ENCODE data around the gene COBL.

The COBL gene

GRCh38 chr7:51011710-51012350 is 304.8 kb downstream of the COBL start:
- Histone ChIP-seq H3K4me1 (ENCODE audit: control insufficient read depth in 1 of 2, insufficient read depth in 1 of 2, low read depth in 1 of 2, low read length in 1 of 2) (no peaks in the 10 kb centered on the region), H3K4me3 (ENCODE audit: low read depth in 1 of 2, low read length in 1 of 2) (no peak overlapping the region), H3K27me3 (no peaks in the 10 kb centered on the region), H3K9me3 (no peaks in the 10 kb centered on the region), H3K27ac (no peak overlapping the region), H3K36me3 (no peaks in the 10 kb centered on the region)
- no peak for TF ChIP-seq CTCF (IDR thresholded peaks at IDR 0.05)

- TF ChIP-seq CTCF (IDR thresholded peaks at IDR 0.05), result no peak
- H3K27me3 ChIP-seq, result no peaks in the 10 kb centered on the region
These were observed 306.1 kb downstream of the COBL start for GRCh38 chr7:51010534-51010933.

GRCh38 chr7:51009716-51010496 is 306.7 kb downstream of the COBL start:
- no peak for TF ChIP-seq CTCF (IDR thresholded peaks at IDR 0.05)
- no peaks in the 10 kb centered on the region for H3K4me1 ChIP-seq (ENCODE audit: control insufficient read depth in 1 of 2, insufficient read depth in 1 of 2, low read depth in 1 of 2, low read length in 1 of 2)
- H3K27me3 ChIP-seq, result no peaks in the 10 kb centered on the region
- no peak overlapping the region for H3K27ac ChIP-seq
- no peaks in the 10 kb centered on the region for H3K36me3 ChIP-seq
- H3K4me3 ChIP-seq (ENCODE audit: low read depth in 1 of 2, low read length in 1 of 2), result no peak overlapping the region
- no peaks in the 10 kb centered on the region for H3K9me3 ChIP-seq

More at GRCh38 chr7:51010534-51010933, 306.1 kb downstream of the COBL start:
- Histone ChIP-seq H3K9me3 (no peaks in the 10 kb centered on the region), H3K4me3 (ENCODE audit: low read depth in 1 of 2, low read length in 1 of 2) (no peak overlapping the region), H3K4me1 (ENCODE audit: control insufficient read depth in 1 of 2, insufficient read depth in 1 of 2, low read depth in 1 of 2, low read length in 1 of 2) (no peaks in the 10 kb centered on the region), H3K36me3 (no peaks in the 10 kb centered on the region), H3K27ac (no peak overlapping the region)

GRCh38 chr7:51007551-51008505 is 308.8 kb downstream of the COBL start:
- Histone ChIP-seq H3K27ac (no peak overlapping the region), H3K4me1 (ENCODE audit: control insufficient read depth in 1 of 2, insufficient read depth in 1 of 2, low read depth in 1 of 2, low read length in 1 of 2) (no peaks in the 10 kb centered on the region), H3K4me3 (ENCODE audit: low read depth in 1 of 2, low read length in 1 of 2) (no peak overlapping the region), H3K27me3 (no peaks in the 10 kb centered on the region), H3K9me3 (no peaks in the 10 kb centered on the region), H3K36me3 (no peaks in the 10 kb centered on the region)
- no peak for TF ChIP-seq CTCF (IDR thresholded peaks at IDR 0.05)

GRCh38 chr7:51006483-51007235 is 309.9 kb downstream of the COBL start:
- Histone ChIP-seq H3K9me3 (no peaks in the 10 kb centered on the region), H3K27me3 (no peaks in the 10 kb centered on the region), H3K36me3 (no peaks in the 10 kb centered on the region), H3K27ac (no peak overlapping the region), H3K4me3 (ENCODE audit: low read depth in 1 of 2, low read length in 1 of 2) (no peak overlapping the region), H3K4me1 (ENCODE audit: control insufficient read depth in 1 of 2, insufficient read depth in 1 of 2, low read depth in 1 of 2, low read length in 1 of 2) (no peaks in the 10 kb centered on the region)
- no peak for TF ChIP-seq CTCF (IDR thresholded peaks at IDR 0.05)
